ENCODE measurements around the gene ACTA2. TPM values are rescaled to one million over a fixed set of nuclear protein-coding genes. Genes with fewer than 3 reads are reported as not detected.

Gene ACTA2
- total and polyA plus RNA-seq, 2 donors (not counting 1 experiment from before 2014, with no cell fraction given): 1.8 to 3.7 TPM

- no peaks in the 10 kb centered on the region for H3K27me3 Mint-ChIP-seq
- H3K79me2 ChIP-seq (ENCODE audit: control insufficient read depth, insufficient read depth, low read length): no peaks in the 10 kb centered on the region
- no peak overlapping the region for H3K4me2 ChIP-seq (replicated peaks; ENCODE audit: low read depth, low read length, poor library complexity, severe bottlenecking)
- H3K4me3 Mint-ChIP-seq: no peak overlapping the region
- no peak overlapping the region for H3K4me3 ChIP-seq (ENCODE audit: control extremely low read depth in 1 of 5, extremely low read depth in 1 of 5, insufficient read depth in 1 of 5, low read depth in 2 of 5, low read length in 4 of 5)
- TF ChIP-seq EZH2 (IDR thresholded peaks at IDR 0.05; ENCODE audit: borderline replicate concordance, insufficient read depth, low read depth, low read length, poor library complexity, severe bottlenecking): no peak
- TF ChIP-seq CTCF (IDR thresholded peaks at IDR 0.05): no peak
- no peaks in the 10 kb centered on the region for H3K36me3 ChIP-seq (replicated peaks in 1 of 2; ENCODE audit: control extremely low read depth in 1 of 2, control insufficient read depth in 1 of 2, extremely low read depth in 1 of 2, insufficient read depth in 2 of 2, low read length in 1 of 2)
- no peak overlapping the region for H2AFZ ChIP-seq (ENCODE audit: insufficient read depth, low read depth, low read length, poor library complexity, severe bottlenecking)
- ChIA-PET CTCF (interaction anchor here (1.6 to 2.6 kb wide), 2 partner anchors 10 to 46 kb away, joined by 5 to 6 read pairs; partner anchors contain the start of gene FAS), POLR2A (no interaction called here)
- H3K9me3 ChIP-seq (ENCODE audit: control extremely low read depth in 1 of 3, control insufficient read depth in 2 of 3, insufficient read depth in 1 of 3, low read length in 2 of 3): no peaks in the 10 kb centered on the region
- ATAC-seq (ENCODE audit: low read depth) (no peak), DNase-seq (no peak)
- no peaks in the 10 kb centered on the region for H3K9me3 Mint-ChIP-seq (ENCODE audit: insufficient read depth)
- H3K9ac ChIP-seq (ENCODE audit: low read length): no peak overlapping the region
- WGBS (ENCODE audit: insufficient coverage): 100% methylated on average over 4 of the region's 4 CpGs
- intact Hi-C loops (cut with micrococcal nuclease): no loop called here
- H3K27ac ChIP-seq (ENCODE audit: low read length in 2 of 2): no peak overlapping the region
- H4K20me1 ChIP-seq (ENCODE audit: control insufficient read depth, insufficient read depth, low read length, poor library complexity, severe bottlenecking): no peaks in the 10 kb centered on the region
- H3K27me3 ChIP-seq (replicated peaks in 1 of 4; ENCODE audit: control extremely low read depth in 1 of 4, control insufficient read depth in 3 of 4, insufficient read depth in 4 of 4, low read length in 3 of 4): no peaks in the 10 kb centered on the region
- H3K4me1 ChIP-seq (ENCODE audit: control insufficient read depth in 2 of 2, insufficient read depth in 2 of 2, low read length in 2 of 2): peaks cover 3 to 4% of the 10 kb centered on the region in 2 donors
- H3K27ac Mint-ChIP-seq: no peak overlapping the region
- H3K4me1 Mint-ChIP-seq: peaks cover 6% of the 10 kb centered on the region
Observed at GRCh38 chr10:88980247-88980646, 27.7 kb upstream of the ACTA2 start.

GRCh38 chr10:88979603-88980002, 27.0 kb upstream of the ACTA2 start:
- no peak overlapping the region for H3K4me3 Mint-ChIP-seq
- no peak overlapping the region for H3K27ac Mint-ChIP-seq
- CTCF ChIA-PET: interaction anchor here (1.6 to 2.6 kb wide), 2 partner anchors 11 to 45 kb away, joined by 5 to 6 read pairs; partner anchors contain the start of gene FAS
- Histone ChIP-seq H3K27ac (ENCODE audit: low read length in 2 of 2) (no peak overlapping the region), H3K27me3 (replicated peaks in 1 of 4; ENCODE audit: control extremely low read depth in 1 of 4, control insufficient read depth in 3 of 4, insufficient read depth in 4 of 4, low read length in 3 of 4) (no peaks in the 10 kb centered on the region), H3K9me3 (ENCODE audit: control extremely low read depth in 1 of 3, control insufficient read depth in 2 of 3, insufficient read depth in 1 of 3, low read length in 2 of 3) (no peaks in the 10 kb centered on the region), H3K4me1 (ENCODE audit: control insufficient read depth in 2 of 2, insufficient read depth in 2 of 2, low read length in 2 of 2) (peaks cover 7% of the 10 kb centered on the region in 2 donors), H2AFZ (ENCODE audit: insufficient read depth, low read depth, low read length, poor library complexity, severe bottlenecking) (no peak overlapping the region), H3K9ac (ENCODE audit: low read length) (no peak overlapping the region), H3K4me3 (ENCODE audit: control extremely low read depth in 1 of 5, extremely low read depth in 1 of 5, insufficient read depth in 1 of 5, low read depth in 2 of 5, low read length in 4 of 5) (no peak overlapping the region), H3K36me3 (replicated peaks in 1 of 2; ENCODE audit: control extremely low read depth in 1 of 2, control insufficient read depth in 1 of 2, extremely low read depth in 1 of 2, insufficient read depth in 2 of 2, low read length in 1 of 2) (no peaks in the 10 kb centered on the region), H3K79me2 (ENCODE audit: control insufficient read depth, insufficient read depth, low read length) (no peaks in the 10 kb centered on the region), H3K4me2 (replicated peaks; ENCODE audit: low read depth, low read length, poor library complexity, severe bottlenecking) (no peak overlapping the region), H4K20me1 (ENCODE audit: control insufficient read depth, insufficient read depth, low read length, poor library complexity, severe bottlenecking) (no peaks in the 10 kb centered on the region)
- DNase-seq: no peak
- H3K9me3 Mint-ChIP-seq (ENCODE audit: insufficient read depth): no peaks in the 10 kb centered on the region
- intact Hi-C loops (cut with micrococcal nuclease): no loop called here
- peaks cover 12% of the 10 kb centered on the region for H3K4me1 Mint-ChIP-seq
- H3K27me3 Mint-ChIP-seq: no peaks in the 10 kb centered on the region
- no peak for ATAC-seq (ENCODE audit: low read depth)
- POLR2A ChIA-PET: no interaction called here
- TF ChIP-seq CTCF (IDR thresholded peaks at IDR 0.05) (no peak), EZH2 (IDR thresholded peaks at IDR 0.05; ENCODE audit: borderline replicate concordance, insufficient read depth, low read depth, low read length, poor library complexity, severe bottlenecking) (no peak)
- no CpG with 5 or more reads among the region's 4 CpGs for WGBS (ENCODE audit: insufficient coverage)
